ENCODE measurements around the gene ZBTB42. TPM values are rescaled to one million over a fixed set of nuclear protein-coding genes. Genes with fewer than 3 reads are reported as not detected.
A peak's percentile ranks its signal among the peaks of the same experiment; 100 is the strongest.

Gene ZBTB42
- total RNA-seq, 2 donors from 2014 or later = 3.3 to 3.8 TPM

DNA sequence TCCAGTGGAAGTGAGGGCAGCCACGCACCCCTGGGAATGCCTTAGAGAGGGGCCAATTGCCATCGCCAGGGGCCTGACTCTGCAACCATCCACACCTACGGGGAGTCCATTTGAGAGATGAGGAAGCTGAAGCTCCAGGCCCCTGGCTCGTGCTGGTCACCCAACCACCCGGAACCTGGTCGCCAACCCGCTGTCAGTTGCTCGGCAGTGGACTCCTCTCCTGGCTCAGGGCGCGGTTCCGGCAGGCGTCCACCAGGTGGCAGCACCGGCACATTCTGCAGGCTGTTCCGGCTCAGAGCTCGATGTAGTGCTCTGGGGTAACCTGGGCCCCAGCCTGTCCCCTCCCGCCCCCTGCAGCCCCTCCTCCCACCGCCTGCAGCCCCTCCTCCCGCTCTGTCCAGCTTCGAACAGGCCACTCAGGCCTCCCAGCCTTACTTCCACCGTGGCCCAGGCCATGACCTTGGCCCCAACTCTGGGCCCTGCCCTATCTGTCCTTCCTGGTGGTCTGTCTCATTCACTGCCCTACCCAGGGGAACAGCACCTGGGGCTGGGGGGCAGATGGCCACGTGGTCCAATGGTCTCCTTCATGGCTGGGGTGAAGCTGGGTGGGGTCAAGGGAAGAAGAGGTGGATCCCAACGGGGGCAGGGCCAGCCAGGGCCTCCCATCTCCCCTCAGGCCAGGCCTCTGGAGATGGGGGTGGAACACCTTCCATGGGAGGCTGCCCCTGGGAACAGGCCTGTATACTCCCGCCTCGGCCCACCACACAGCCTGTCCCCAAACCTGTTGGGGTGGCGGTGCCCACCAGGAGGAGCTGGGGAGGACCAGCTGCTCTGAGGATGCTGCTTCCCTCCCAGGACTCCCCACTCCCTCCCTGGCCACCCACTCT is 32.2 kb upstream of the ZBTB42 start:
- peak; percentile 97 for DNase-seq (ENCODE audit: low spot score)
- intact Hi-C loops (cut with DNase I) = no loop called here

DNA sequence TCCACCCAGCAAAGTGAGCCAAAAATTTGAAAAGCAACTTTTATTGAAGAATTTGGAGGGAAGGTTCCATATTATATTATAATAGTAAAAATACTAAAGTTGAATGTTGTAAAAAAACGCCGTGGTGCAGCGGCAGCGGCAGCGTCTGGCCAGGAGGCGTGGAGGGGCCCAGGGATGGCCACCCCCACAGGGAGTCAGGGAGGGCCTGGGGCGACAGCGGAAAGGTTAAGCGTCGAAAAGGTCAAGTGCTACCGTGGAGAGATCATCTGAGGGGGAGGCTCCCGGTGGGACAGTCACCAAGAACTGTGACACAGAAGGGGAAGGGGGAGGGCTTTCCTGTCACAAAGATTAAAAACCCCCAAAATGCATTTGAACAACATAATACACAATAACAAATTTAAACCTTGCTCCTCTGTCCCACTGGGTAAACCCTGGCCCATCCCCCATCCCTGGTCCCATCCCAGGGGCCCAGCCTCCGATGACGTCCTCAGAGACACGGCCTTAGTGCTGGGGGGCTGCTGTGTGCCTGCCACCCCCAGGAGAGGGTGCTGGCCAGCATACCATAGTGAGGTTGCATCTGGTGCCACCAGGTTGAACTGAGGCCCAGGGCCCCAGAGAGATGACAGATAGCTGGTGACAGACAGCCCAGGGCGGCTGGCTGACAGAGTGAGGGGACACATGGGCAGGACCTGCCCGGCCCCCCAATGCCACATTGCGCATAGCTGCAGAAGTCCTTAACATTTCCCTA is 31.4 kb upstream of the ZBTB42 start:
- intact Hi-C loops (cut with DNase I) = loop anchor here (5.0 kb wide), 1 partner anchor 53 kb away; no protein-coding TSS in a partner anchor
- DNase-seq (ENCODE audit: low spot score) = no peak

DNA sequence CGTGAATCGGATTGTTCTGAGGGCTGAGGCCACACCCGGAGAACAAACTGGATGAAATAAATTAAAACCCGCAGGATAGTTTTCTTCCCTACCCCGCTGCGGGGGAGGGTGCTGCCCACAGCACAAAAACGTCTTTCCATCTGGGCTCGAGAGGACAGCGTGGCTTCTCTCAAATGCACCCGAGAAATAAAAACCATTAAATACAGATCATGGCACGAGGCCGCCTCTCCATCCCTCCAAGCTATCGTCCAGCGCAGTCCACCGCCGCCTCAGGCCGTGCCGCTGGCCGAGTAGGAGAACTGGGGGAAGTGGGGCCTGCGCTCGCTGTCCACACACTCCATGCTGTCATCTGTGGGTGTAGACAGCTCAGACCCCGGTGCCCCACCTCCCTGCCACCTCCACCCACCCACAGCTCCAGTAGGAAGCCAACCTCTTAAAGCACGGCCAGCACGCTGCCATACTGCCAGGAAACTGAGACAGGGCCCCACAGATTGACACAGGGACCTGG is 30.8 kb upstream of the ZBTB42 start:
- no peak for DNase-seq (ENCODE audit: low spot score)

GRCh38 chr14:104770851-104771272 is 30.0 kb upstream of the ZBTB42 start:
- intact Hi-C loops (cut with DNase I) = loop anchor here (5.0 kb wide), 1 partner anchor 51 kb away; no protein-coding TSS in a partner anchor
- DNase-seq (ENCODE audit: low spot score) = no peak

More for the DNA sequence above, 30.8 kb upstream of the ZBTB42 start:
- intact Hi-C loops (cut with DNase I) = loop anchor here (5.0 kb wide), 1 partner anchor 52 kb away; no protein-coding TSS in a partner anchor

DNA sequence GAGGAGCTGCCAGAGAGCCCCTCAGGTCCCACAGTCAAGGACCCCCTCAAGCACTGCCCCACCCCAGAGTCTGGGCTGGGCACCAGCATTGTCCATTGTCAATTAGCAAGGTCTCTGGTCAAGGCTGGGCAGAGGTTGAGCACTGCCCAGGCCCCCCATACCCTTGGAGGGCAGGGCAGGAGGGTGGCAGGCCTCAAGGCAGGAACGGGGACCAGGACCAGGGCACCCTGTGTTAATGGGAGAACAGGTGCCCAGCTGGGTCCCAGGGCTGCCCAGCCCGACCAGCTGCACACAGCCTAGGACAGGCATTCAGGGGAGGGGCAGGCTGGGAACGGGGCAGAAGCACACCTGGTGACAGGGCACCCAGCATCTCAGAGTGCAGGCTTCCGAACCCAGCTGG is 29.5 kb upstream of the ZBTB42 start:
- DNase-seq (ENCODE audit: low spot score) = no peak
- intact Hi-C loops (cut with DNase I) = loop anchor here (5.0 kb wide), 1 partner anchor 51 kb away; no protein-coding TSS in a partner anchor

- no peak for DNase-seq (ENCODE audit: low spot score)
- intact Hi-C loops (cut with DNase I) = loop anchor here (5.0 kb wide), 1 partner anchor 50 kb away; no protein-coding TSS in a partner anchor
Measured at GRCh38 chr14:104771918-104772706, 28.8 kb upstream of the ZBTB42 start.

- intact Hi-C loops (cut with DNase I) = loop anchor here (5.0 kb wide), 1 partner anchor 49 kb away; no protein-coding TSS in a partner anchor
- no peak for DNase-seq (ENCODE audit: low spot score)
Measured at GRCh38 chr14:104772707-104773504, 28.0 kb upstream of the ZBTB42 start.

GRCh38 chr14:104773505-104774452 is 27.1 kb upstream of the ZBTB42 start:
- DNase-seq (ENCODE audit: low spot score) = no peak
- intact Hi-C loops (cut with DNase I) = loop anchor here (5.0 kb wide), 1 partner anchor 49 kb away; no protein-coding TSS in a partner anchor

GRCh38 chr14:104774453-104775072 is 26.3 kb upstream of the ZBTB42 start:
- no peak for DNase-seq (ENCODE audit: low spot score)
- intact Hi-C loops (cut with DNase I) = loop anchor here (5.0 kb wide), 1 partner anchor 48 kb away; no protein-coding TSS in a partner anchor

GRCh38 chr14:104775073-104775489 is 25.8 kb upstream of the ZBTB42 start:
- intact Hi-C loops (cut with DNase I) = no loop called here

GRCh38 chr14:104776481-104776880 is 24.4 kb upstream of the ZBTB42 start:
- no peak for DNase-seq (ENCODE audit: low spot score)
- intact Hi-C loops (cut with DNase I) = no loop called here

More at GRCh38 chr14:104775073-104775489, 25.8 kb upstream of the ZBTB42 start:
- DNase-seq (ENCODE audit: low spot score) = no peak

DNA sequence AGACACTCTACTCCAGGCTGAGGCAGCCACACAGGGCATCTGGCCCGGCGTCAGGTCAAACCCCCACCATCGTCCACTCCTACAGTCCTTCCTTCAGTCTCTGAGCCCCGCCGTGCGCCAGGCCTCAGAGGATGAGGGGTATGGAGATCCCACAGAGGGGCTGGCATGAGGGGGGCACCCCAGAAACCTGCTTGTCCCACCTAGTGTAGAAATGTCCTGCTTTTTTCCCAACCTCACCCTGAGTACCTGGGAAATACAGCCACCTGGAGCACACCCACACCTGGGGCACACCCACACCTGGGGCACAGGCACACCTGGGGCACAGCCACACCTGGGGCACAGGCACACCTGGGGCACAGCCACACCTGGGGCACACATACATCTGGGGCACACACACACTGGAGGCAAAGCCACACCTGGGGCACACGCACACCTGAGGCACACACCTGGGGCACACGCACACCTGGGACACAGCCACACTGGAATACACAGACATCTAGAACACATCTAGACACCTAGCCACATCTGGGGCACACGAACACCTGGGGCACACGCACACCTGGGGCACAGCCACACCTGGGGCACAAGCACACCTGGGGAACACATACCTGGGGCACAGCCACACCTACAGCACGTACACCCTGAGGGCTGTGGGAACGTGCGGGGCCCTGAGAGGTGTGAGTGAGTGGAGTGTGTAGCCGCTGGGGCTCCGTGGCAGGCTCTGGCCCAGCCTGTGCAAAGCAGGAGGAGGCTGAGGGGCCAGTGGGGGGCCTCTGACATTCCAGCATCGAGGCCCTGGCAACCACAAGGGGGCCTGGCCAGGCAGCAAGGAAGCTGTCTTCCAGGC is 23.7 kb upstream of the ZBTB42 start:
- no peak for DNase-seq (ENCODE audit: low spot score)
- intact Hi-C loops (cut with DNase I) = no loop called here

DNA sequence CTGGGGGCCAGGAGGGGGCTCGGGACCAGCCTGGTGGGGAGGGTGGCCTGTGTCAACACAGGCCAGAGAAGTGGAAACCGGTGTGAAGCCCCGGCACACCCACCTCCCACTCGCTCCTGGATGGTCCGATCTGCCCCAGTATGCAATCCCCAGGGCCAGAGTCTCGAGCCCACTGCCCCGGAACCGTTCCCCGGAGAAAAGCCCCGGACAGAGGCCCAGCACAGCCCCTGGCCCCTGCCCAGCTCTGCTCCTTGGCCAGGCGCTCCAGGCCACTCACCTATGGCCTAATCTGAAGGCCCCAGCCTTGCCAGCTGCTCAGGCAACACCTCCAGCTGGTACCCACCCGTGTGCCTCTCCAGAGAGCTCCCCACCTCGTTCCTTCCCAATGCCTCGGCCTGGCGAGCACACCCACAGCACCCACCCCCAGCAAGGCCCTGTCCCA is 23.1 kb upstream of the ZBTB42 start:
- intact Hi-C loops (cut with DNase I) = no loop called here
- DNase-seq (ENCODE audit: low spot score) = no peak

DNA sequence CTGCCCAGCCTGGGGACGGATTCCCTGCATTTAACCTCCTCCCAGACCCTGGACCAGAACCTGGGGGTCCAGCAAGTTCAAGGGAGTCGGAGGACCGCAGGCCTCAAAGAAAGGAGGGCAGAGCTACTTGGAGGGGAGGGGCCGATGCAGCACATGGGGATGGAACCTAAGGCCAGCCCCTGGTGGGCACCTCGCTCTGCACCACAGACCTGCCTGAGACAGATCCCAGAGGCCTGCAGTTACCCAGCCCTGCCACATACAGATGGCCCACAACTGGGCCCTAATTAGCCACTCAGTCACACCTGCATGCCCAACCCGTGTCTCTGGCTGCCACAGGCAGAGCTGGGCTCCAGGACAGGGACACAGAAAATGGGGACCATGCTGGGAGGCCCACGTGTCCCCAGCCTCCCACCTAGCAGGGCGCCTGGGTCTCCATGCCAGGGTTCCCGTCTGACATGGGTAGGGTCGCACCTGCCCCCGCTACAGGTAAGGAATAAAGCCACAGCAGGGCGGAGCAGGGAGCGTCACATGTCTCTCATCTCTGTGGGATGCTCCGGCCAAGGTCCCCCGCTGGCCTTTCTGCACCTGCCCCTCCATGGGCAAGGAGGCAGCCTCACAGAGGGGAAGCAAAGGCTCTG is 22.1 kb upstream of the ZBTB42 start:
- intact Hi-C loops (cut with DNase I) = no loop called here
- DNase-seq (ENCODE audit: low spot score) = no peak
